ENCODE data around the gene MAN1C1.

The MAN1C1 gene

GRCh38 chr1:25825605-25826004 is 209.0 kb downstream of the MAN1C1 start:
- TF ChIP-seq ZFX (IDR thresholded peaks at IDR 0.05) (no peak), CTCF (conservative IDR thresholded peaks at IDR 0.05) (no peak)
- peak overlapping the region; percentile 20 for H3K27ac ChIP-seq

GRCh38 chr1:25826571-25826970 is 210.0 kb downstream of the MAN1C1 start:
- TF ChIP-seq ZFX (IDR thresholded peaks at IDR 0.05) (no peak), CTCF (conservative IDR thresholded peaks at IDR 0.05) (no peak)
- H3K27ac ChIP-seq: peak overlapping the region; percentile 40

GRCh38 chr1:25828491-25828890 is 211.9 kb downstream of the MAN1C1 start:
- no peak for TF ChIP-seq ZFX (IDR thresholded peaks at IDR 0.05)
- no peak overlapping the region for H3K27ac ChIP-seq

GRCh38 chr1:25829046-25829445 is 212.5 kb downstream of the MAN1C1 start:
- H3K27ac ChIP-seq: no peak overlapping the region
- TF ChIP-seq CTCF (conservative IDR thresholded peaks at IDR 0.05): no peak
- no peak for TF ChIP-seq ZFX (IDR thresholded peaks at IDR 0.05)

GRCh38 chr1:25831569-25832196 is 215.1 kb downstream of the MAN1C1 start:
- H3K27ac ChIP-seq: no peak overlapping the region
- TF ChIP-seq CTCF (conservative IDR thresholded peaks at IDR 0.05) (no peak), ZFX (IDR thresholded peaks at IDR 0.05) (no peak)

- H3K27ac ChIP-seq: no peak overlapping the region
- TF ChIP-seq CTCF (conservative IDR thresholded peaks at IDR 0.05) (no peak), ZFX (IDR thresholded peaks at IDR 0.05) (no peak)
Observed at GRCh38 chr1:25832336-25833037, 215.9 kb downstream of the MAN1C1 start.

GRCh38 chr1:25833158-25833557 is 216.6 kb downstream of the MAN1C1 start:
- no peak for TF ChIP-seq ZFX (IDR thresholded peaks at IDR 0.05)
- TF ChIP-seq CTCF (conservative IDR thresholded peaks at IDR 0.05): no peak
- no peak overlapping the region for H3K27ac ChIP-seq

All from C4-2B (cell line).